Smooth muscle cell (in vitro differentiated cells): ENCODE results near the gene SCN5A. TPM values are rescaled to one million over a fixed set of nuclear protein-coding genes. Genes with fewer than 3 reads are reported as not detected.

Experiments
- DNase-seq: peaks from one replicate; lab custom pipeline; 2025; ENCODE audit not compliant: unreplicated experiment; lab: John Stamatoyannopoulos, UW
- H2AFZ ChIP-seq: fragments of 200-600 bp; sonication (generic); 2 replicates; pipeline ENCODE4 v1.6.0; 2016; ENCODE audit warnings: antibody characterized with exemption, low read depth, mild to moderate bottlenecking
- H3F3A ChIP-seq: fragments of 200-600 bp; sonication (generic); 2 replicates; pipeline ENCODE4 v1.6.0; 2017; ENCODE audit warnings: antibody characterized with exemption, low read depth
- H3K27ac ChIP-seq: fragments of 200-600 bp; sonication (generic); 2 replicates; pipeline ENCODE4 v1.5.1; 2016; ENCODE audit warnings: low read depth, mild to moderate bottlenecking
- H3K27me3 ChIP-seq: fragments of 200-600 bp; sonication (generic); 2 replicates; pipeline ENCODE4 v1.6.1; 2016; ENCODE audit warnings: low read depth, mild to moderate bottlenecking
- H3K36me3 ChIP-seq: fragments of 200-600 bp; sonication (generic); 2 replicates; pipeline ENCODE4 v1.5.1; 2016; ENCODE audit warnings: low read depth
- H3K4me1 ChIP-seq: fragments of 200-600 bp; sonication (generic); 2 replicates; pipeline ENCODE4 v1.5.1; 2016; ENCODE audit warnings: low read depth
- H3K4me2 ChIP-seq: fragments of 200-600 bp; sonication (generic); 2 replicates; pipeline ENCODE4 v1.6.0; 2016; ENCODE audit warnings: mild to moderate bottlenecking
- H3K4me3 ChIP-seq: fragments of 200-600 bp; sonication (generic); 2 replicates; pipeline ENCODE4 v1.5.1; 2016; ENCODE audit warnings: mild to moderate bottlenecking
- H3K79me2 ChIP-seq: fragments of 200-600 bp; sonication (generic); 2 replicates; pipeline ENCODE4 v1.6.0; 2016; ENCODE audit warnings: low read depth, mild to moderate bottlenecking
- H3K9ac ChIP-seq: fragments of 200-600 bp; sonication (generic); 2 replicates; pipeline ENCODE4 v1.6.0; 2016; ENCODE audit warnings: low read depth
- H3K9me3 ChIP-seq: fragments of 200-600 bp; sonication (generic); replicated peaks from 2 replicates; pipeline ENCODE4 v1.5.1; 2016; ENCODE audit warnings: low read depth
- H4K20me1 ChIP-seq: fragments of 200-600 bp; sonication (generic); 2 replicates; pipeline ENCODE4 v1.6.0; 2016; ENCODE audit warnings: low read depth
- WGBS: methylation state at CpG from one replicate; pipeline ENCODE4 v1.1.7; 2016; ENCODE audit warnings: low lambda C conversion rate; 5-methylcytosine and 5-hydroxymethylcytosine counted together
- polyA plus RNA-seq: library from polyadenylated mRNA; unstranded; fragments of >200 nt; fragmentation: Nextera tagmentation; extraction: Ambion mirVana; gene quantifications from 2 replicates; pipeline ENCODE4 v1.2.1, GENCODE V29; 2016
- total RNA-seq: library from RNA; depleted of rRNA; stranded (reverse); fragments of >200 nt; gene quantifications from 2 replicates; pipeline ENCODE4 v1.2.3, GENCODE V29; 2014
- TF ChIP-seq, protein P1 (sequence below): fragments of 200-600 bp; sonication (generic); IDR thresholded peaks from 2 replicates; pipeline ENCODE4 v1.5.1; 2017; ENCODE audit warnings: borderline replicate concordance, mild to moderate bottlenecking, antibody characterized with exemption; ENCODE audit not compliant: insufficient read depth, poor library complexity, severe bottlenecking

SCN5A gene
- total and polyA plus RNA-seq, 2 experiments from 2014 or later = 0.93 to 3.4 TPM

DNA sequence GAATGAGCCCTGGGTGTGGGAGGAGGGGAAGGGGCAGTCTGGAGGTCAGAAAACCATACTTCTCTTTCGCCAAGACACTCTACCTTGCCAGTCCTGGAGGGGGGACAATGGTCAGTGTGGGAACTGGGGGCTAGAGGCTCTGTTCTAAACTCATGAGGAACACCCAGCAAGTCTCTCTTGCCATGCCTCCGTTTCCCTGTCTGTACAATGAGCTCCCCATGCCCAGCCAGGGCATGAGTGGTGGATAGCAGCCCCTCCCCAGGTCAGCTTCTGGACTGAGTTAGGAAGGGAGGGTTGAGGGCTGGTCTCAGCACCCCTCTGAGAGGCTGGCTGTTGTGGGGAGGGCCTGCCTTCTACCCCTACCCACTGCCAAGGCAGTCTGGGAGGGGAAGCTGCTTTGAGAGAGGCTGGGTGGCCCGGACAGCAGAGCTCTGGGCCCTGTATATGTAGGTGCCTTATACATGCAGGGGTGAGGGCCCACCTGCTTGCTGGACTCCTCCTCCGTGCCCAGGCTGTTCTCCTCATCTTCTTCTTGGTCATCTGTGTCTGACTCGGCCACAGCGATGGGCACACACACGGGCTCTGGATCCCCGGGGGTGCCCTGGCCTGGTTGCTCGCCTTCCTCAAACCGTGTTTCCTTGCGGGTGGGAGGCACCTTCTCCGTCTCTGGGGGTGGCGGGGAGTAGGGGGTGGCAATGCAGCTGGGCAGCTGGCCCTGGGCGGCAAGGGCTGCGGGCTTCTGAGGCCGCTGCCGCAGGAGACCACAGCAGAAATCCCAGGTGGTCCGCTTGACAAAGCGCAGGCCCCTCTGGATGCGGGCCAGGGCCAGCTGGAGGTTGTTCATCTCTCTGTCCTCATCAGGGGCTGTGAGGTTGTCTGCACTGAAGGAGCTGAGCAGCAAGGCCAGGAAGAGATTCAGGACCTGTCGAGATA lies 68.8 kb downstream of the SCN5A start:
- Histone ChIP-seq H3K79me2 (no peaks in the 10 kb centered on the region), H3F3A (no peaks in the 10 kb centered on the region), H4K20me1 (no peaks in the 10 kb centered on the region), H3K4me2 (no peak overlapping the region), H3K9ac (no peak overlapping the region), H3K4me1 (no peaks in the 10 kb centered on the region), H3K27ac (no peak overlapping the region), H2AFZ (no peak overlapping the region), H3K36me3 (no peaks in the 10 kb centered on the region), H3K4me3 (no peak overlapping the region), H3K27me3 (no peaks in the 10 kb centered on the region), H3K9me3 (no peaks in the 10 kb centered on the region)
- WGBS = 94% methylated on average over 21 of the region's 21 CpGs
- TF ChIP-seq, protein P1, sequence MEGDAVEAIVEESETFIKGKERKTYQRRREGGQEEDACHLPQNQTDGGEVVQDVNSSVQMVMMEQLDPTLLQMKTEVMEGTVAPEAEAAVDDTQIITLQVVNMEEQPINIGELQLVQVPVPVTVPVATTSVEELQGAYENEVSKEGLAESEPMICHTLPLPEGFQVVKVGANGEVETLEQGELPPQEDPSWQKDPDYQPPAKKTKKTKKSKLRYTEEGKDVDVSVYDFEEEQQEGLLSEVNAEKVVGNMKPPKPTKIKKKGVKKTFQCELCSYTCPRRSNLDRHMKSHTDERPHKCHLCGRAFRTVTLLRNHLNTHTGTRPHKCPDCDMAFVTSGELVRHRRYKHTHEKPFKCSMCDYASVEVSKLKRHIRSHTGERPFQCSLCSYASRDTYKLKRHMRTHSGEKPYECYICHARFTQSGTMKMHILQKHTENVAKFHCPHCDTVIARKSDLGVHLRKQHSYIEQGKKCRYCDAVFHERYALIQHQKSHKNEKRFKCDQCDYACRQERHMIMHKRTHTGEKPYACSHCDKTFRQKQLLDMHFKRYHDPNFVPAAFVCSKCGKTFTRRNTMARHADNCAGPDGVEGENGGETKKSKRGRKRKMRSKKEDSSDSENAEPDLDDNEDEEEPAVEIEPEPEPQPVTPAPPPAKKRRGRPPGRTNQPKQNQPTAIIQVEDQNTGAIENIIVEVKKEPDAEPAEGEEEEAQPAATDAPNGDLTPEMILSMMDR = no peak
- no peak for DNase-seq

DNA sequence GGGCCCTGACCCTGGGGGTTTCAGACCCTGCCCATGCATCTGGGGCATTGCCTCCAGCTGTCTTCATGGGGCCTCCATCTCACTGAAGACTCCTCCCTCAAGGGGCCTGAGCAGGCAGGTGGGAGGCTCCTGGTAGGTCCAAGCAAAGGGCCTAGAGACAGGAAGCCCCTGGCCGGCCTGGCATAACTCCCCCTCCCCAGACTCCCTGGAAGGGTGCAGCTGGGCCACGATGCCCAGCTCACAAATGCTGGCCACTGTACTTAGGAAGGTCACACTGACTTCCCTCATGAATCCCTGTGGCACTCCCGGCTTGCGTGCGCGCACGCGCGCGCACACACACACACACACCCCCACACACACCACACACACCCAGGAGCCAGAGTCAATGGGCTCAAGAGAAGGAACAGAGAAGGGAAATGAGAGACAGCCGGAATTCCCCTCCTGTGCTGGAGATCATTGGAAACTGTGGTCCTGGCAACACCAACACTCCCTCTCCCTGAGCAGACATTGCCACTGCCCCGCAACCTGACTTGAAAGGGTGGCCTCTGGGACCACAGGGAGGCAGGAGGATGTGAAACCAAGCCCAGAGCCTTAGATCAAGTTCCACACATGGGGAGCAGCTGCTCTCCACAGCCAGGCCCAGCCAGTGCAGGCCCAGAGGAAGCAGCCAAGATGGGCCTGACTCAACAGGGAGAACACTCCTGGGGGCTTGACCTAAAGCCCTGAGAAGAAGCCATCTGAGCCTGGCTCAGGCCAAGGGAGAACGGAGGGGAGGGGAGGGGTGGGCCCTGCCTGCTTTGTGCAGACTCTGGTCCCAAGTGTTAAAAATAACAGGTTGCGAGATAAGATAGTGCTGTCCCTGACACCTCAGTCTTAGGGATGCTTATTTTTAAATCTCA lies 69.7 kb downstream of the SCN5A start:
- Histone ChIP-seq H3K79me2 (no peaks in the 10 kb centered on the region), H3F3A (no peaks in the 10 kb centered on the region), H3K4me2 (no peak overlapping the region), H3K36me3 (no peaks in the 10 kb centered on the region), H3K4me1 (no peaks in the 10 kb centered on the region), H3K27ac (no peak overlapping the region), H3K9ac (no peak overlapping the region), H3K9me3 (no peaks in the 10 kb centered on the region), H4K20me1 (no peaks in the 10 kb centered on the region), H2AFZ (no peak overlapping the region), H3K4me3 (no peak overlapping the region), H3K27me3 (no peaks in the 10 kb centered on the region)
- no peak for DNase-seq
- TF ChIP-seq, protein P1 = no peak
- WGBS = 86% methylated on average over 14 of the region's 14 CpGs

DNA sequence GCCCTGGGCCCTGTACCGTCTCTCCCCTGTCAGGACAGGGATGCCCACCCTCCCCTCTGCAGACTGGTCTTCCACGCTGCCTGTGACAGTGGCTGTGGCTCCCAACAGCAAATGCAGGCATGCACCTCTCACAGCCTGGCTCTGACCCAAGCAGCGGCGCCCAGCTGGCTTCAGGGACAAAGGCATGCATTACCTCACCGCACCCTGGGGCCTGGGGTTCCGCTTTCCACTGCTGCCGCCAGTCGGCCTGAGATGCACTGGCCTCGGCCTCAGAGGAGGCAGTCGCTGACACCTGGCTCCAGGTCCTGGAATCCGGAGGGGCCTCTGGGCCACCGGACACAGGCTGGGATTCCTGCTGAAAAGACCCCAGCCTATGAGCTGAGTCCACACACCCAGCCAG lies 70.3 kb downstream of the SCN5A start:
- no peaks in the 10 kb centered on the region for H3F3A ChIP-seq
- H3K9ac ChIP-seq = no peak overlapping the region
- no peaks in the 10 kb centered on the region for H3K9me3 ChIP-seq
- H3K27me3 ChIP-seq = no peaks in the 10 kb centered on the region
- H3K4me1 ChIP-seq = no peaks in the 10 kb centered on the region
- TF ChIP-seq, protein P1 = no peak
- no peak overlapping the region for H3K4me2 ChIP-seq
- H3K36me3 ChIP-seq = no peaks in the 10 kb centered on the region
- WGBS = 83% methylated on average over 12 of the region's 12 CpGs
- DNase-seq = no peak
- no peaks in the 10 kb centered on the region for H3K79me2 ChIP-seq
- no peak overlapping the region for H2AFZ ChIP-seq
- H3K27ac ChIP-seq = no peak overlapping the region
- H4K20me1 ChIP-seq = no peaks in the 10 kb centered on the region
- no peak overlapping the region for H3K4me3 ChIP-seq
